Measurements from ENCODE around the gene MOCS1.

DNA sequence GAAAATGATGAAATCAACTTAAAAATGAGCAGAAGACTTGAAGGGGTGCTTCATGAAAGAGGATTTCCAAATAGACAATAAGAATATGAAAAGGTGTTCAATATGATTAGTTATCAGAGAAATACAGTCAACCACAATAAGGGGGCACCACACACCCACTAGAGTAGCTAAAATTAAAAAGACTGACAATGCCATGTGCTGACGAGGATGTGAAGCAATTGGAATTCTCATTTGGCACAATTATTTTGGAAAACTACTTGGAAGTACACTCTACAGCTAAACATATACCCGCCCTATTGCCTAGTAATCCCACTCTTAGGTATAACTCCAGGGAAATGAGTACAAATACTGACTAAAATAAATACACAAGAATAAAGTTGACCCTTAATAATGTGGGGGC is 45.0 kb downstream of the MOCS1 start:
- TF ChIP-seq, protein P1, sequence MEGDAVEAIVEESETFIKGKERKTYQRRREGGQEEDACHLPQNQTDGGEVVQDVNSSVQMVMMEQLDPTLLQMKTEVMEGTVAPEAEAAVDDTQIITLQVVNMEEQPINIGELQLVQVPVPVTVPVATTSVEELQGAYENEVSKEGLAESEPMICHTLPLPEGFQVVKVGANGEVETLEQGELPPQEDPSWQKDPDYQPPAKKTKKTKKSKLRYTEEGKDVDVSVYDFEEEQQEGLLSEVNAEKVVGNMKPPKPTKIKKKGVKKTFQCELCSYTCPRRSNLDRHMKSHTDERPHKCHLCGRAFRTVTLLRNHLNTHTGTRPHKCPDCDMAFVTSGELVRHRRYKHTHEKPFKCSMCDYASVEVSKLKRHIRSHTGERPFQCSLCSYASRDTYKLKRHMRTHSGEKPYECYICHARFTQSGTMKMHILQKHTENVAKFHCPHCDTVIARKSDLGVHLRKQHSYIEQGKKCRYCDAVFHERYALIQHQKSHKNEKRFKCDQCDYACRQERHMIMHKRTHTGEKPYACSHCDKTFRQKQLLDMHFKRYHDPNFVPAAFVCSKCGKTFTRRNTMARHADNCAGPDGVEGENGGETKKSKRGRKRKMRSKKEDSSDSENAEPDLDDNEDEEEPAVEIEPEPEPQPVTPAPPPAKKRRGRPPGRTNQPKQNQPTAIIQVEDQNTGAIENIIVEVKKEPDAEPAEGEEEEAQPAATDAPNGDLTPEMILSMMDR (IDR thresholded peaks at IDR 0.05 in 4 of 5, conservative IDR thresholded peaks at IDR 0.05 in 1 of 5) = no peak
- TF ChIP-seq POLR2A (IDR thresholded peaks at IDR 0.05) = no peak
